GM21825 (cell line): ENCODE data around the gene EMX1.

Experiments
- ATAC-seq: cut with Tn5 transposase; IDR thresholded peaks from one replicate; pipeline ENCODE4 v1.9.1; 2021; ENCODE audit warnings: mild to moderate bottlenecking, moderate library complexity; ENCODE audit not compliant: unreplicated experiment

EMX1 gene

DNA sequence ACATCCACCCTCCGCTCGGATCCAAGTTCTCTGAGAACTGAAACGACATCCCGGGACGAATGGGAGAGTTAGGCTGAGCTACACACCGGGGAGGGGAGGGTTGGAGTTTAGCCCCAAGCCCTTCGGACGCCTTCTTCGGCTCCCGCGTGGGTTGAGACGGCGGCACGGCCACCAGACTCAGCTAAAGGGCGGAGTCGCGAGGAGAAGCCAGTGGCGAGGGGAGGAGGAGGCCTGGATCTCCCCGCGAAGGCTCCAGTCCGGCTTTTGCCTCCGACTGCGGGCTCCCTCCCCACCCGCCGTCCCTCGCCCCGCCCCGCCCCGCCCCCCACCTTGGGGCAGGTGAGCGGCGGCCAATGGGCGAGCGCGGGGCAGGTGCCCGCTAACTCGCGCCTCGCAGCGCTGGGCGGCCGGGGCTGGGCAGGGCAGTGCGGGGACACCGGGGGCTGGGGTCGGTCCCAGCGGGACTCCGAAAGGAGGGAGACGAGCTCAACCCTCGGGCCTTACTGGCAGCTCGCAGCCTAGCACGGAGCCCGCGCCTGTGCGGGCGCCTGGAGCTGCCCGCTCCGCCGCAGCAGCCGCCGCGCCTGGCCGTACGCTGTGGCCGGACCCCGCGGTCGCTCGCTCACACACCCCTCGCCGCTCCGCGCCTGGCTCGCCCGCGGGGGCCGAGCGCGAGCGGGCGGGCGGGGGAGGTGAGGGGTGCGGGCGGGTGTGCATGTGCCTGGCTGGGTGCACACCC lies at the start of gene EMX1:
EMX1 (plus strand) TSS at position 382 of the 739 bp plus-strand sequence; CDS start at position 716, 334 bp downstream.
- peak; percentile 42 for ATAC-seq

GRCh38 chr2:72871060-72871459 lies 46.3 kb upstream of the EMX1 start:
- no peak for ATAC-seq

DNA sequence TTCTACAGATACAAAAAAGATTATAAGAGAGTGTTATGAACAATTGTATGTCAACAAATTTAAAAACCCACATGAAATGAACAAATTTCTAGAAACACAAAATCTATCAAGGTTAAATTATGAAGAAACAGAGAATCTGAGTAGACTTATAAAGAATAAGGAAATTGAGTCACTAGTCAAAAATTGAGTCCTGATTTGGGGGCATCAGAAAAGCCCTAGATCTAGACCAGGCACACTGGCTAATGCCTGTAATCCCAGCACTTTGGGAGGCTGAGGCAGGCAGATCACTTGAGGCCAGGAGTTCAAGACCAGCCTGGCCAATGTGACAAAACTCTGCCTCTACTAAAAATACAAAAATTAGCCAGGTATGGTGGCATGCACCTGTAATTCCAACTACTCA lies 45.4 kb upstream of the EMX1 start:
- ATAC-seq = no peak

DNA sequence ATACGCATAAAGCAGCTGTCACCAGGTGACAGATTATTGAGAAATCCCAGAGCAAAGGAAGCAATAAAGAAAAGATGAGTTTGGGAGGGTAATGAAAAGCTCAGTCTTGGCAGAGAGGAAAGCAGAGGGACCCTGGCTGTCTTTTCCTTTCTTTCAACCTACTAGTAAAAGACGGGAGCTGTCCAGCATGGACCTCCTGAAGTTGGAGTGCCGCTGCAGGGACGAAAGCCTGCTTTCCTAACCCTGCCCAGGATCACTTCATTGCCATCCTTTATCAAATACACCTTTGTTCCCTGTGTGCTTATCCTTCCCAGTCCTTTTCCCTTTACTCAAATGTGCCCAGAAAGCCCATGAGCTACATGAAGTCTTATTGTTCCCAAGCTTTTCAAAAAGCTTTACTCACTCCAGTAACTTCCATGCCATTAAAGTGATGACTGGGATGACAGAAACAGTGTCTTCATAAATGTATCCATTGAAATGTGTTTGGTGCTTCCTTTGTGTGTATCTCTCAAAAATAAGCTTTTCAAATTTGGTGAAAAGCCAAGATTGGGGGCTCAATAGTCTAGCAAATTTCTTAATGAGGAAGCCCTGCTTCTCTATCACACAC lies 33.9 kb upstream of the EMX1 start:
- no peak for ATAC-seq

GRCh38 chr2:72886505-72887031 lies 30.8 kb upstream of the EMX1 start:
- no peak for ATAC-seq

DNA sequence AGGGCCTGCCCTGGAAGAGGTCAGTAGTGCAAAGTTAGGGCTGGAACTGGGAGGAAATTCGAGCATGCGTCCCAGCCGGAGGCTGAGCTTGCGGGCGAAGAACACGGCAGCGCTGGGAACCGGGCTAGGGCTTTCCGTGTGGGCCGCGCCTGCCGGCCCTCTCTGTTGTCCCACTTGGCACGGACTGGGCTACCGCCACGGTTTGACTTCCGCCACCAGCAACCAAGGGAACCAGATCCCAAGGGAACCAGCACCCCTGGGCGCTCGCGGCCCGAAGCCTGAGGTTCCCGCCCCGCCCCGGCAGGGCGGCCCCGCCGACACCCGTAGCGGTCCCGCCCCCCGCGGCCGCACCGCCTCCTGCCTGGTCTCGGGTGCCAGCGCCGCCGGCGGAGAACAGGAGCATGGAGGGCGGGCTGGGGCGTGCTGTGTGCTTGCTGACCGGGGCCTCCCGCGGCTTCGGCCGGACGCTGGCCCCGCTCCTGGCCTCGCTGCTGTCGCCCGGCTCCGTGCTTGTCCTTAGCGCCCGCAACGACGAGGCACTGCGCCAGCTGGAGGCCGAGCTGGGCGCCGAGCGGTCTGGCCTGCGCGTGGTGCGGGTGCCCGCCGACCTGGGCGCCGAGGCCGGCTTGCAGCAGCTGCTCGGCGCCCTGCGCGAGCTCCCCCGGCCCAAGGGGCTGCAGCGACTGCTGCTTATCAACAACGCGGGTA lies 30.1 kb upstream of the EMX1 start, which contains the start of gene SPR:
SPR (plus strand) TSS at position 377 of the 708 bp plus-strand sequence; CDS start at position 402, 25 bp downstream.
- ATAC-seq = peak; percentile 91

DNA sequence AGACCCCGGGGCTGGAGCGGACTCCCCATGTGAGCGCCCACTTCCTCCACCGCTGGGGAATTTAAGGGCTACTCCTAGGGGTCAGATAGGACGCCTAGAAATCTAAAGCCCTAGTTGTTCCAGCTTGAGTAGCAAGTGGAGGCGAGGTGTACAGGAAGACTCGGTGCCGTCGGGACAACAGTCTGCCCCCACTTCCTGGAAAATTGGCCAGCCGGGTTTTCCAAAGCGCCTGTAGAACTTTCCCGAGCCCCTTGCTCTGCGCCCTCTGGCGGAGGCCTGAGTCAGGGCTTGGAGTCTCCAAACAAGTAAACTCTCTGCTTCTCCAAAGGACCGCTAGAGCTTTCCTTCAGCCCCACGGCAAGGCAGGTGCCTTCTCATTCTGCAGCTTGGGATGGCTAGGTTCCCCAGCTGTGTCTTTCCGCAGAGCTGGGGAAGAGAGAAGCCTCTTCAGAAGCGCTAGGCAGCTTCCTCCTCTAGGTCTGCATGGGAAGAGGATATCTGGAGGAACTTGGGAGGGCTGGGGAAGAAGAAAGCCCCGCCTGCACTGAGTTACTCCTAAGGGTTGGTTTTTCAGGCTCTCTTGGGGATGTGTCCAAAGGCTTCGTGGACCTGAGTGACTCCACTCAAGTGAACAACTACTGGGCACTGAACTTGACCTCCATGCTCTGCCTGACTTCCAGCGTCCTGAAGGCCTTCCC lies 29.4 kb upstream of the EMX1 start:
- peak; percentile 56 for ATAC-seq

GRCh38 chr2:72888438-72889202 lies 28.7 kb upstream of the EMX1 start:
- no peak for ATAC-seq

GRCh38 chr2:72889991-72890390 lies 27.3 kb upstream of the EMX1 start:
- ATAC-seq = no peak

GRCh38 chr2:72891091-72891818 lies 26.1 kb upstream of the EMX1 start:
- ATAC-seq = no peak

GRCh38 chr2:72892506-72893173 lies 24.7 kb upstream of the EMX1 start:
- ATAC-seq = peak; percentile 61

GRCh38 chr2:72893594-72894319 lies 23.6 kb upstream of the EMX1 start:
- peak; percentile 61 for ATAC-seq

- no peak for ATAC-seq
Measured at GRCh38 chr2:72894514-72894913, 22.8 kb upstream of the EMX1 start.

- no peak for ATAC-seq
Measured at GRCh38 chr2:72895154-72895553, 22.2 kb upstream of the EMX1 start.

DNA sequence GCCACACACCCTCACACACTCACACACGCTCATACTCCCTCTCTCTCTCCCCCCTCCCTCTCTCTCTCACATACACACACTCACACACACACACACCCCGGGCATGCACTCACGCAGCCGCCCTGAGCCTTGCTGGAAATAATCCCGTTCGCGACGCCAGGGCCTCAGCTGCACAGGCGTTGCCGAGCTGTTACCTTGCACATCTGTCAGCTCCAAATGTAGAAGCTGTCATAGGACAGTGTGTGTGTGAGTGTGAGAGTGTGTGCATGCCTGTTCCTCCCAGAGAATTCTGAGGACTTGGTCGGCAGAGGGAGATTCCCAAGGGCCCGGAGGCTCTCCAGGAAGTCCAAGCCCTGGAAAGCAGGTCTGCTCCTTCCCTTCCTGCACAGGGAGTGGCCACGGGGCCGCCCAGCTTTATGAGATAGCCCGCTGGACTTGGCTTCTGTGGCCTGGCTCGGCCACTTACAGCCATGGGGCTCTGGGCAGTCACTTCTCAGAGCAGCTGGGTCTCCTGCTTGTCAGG lies 21.5 kb upstream of the EMX1 start:
- no peak for ATAC-seq

DNA sequence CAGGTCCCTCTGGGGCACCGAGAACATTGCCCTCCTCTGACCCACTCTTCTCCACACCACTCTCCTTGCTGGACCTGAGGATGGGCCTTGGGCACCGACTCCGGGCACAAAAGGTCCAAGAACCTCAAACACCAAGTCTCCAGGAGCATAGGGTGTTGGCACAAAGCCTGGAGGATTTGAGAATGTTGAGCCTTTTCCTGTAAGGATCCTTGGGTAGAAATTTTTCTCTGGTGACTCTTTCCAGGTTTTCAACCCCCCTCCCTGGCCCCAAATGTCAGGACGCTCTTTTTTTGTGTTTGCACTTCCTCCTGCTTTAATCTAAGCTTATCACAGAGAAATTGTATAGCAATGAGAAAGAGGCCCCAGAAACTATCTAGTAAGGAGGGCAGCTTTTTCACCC lies 20.9 kb upstream of the EMX1 start:
- ATAC-seq = no peak

DNA sequence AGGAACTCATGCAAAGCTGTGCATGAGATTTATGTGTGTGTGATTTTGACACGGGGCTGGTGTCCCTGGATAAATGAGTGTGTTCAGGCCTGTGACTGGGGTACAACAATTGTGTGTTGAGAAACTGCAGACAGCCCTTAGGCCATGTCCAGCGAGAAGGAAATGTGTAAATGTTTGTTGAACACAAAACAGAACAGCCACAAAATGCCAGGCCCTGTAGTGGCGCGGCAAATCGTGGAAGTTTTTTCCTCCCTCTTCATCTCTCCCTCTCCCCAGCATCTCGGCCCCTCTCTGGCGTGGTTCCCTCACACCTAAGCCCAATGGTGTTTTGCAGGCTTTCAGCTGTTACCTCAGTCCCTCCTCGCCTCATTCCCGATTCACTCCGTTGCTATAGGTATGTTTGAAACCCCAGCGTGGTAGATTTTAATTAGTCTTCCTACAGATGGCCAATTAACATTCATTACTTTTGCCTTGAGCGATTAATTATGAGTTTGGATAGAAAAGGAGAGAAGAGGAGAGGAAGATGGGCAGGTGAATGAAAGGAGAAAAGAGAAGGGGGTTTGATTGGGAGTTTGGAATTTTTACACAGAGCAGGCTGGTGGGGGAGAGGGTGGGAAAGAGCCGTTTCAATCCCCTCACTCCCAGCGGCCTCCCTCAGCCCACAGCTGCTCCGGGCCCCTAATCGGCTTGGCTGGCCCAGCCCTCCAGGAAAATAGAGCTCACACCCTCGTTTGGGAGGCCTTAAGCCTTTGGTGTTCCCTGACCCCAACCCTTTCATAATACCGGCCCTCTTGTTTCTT lies 19.3 kb upstream of the EMX1 start:
- ATAC-seq = no peak
